OCI-LY7 (cell line): ENCODE measurements around the gene ULBP1.

Source experiments
- EZH2phosphoT487 ChIP-seq: fragments of 200-600 bp; sonication (generic); IDR thresholded peaks from 2 replicates; pipeline ENCODE4 v1.6.1; 2018; ENCODE audit warnings: low read depth, borderline replicate concordance, mild to moderate bottlenecking, mixed run types, antibody characterized with exemption, low read length, moderate library complexity, mixed read lengths
- TF ChIP-seq, protein P1 (sequence below): fragments of 200-600 bp; sonication (generic); conservative IDR thresholded peaks from 2 replicates; pipeline ENCODE4 v1.5.1; 2014; ENCODE audit warnings: mild to moderate bottlenecking, antibody characterized with exemption, low read length, moderate library complexity, mixed read lengths

GRCh38 chr6:149965194-149966020, 1.7 kb downstream of the ULBP1 start:
- TF ChIP-seq, protein P1, sequence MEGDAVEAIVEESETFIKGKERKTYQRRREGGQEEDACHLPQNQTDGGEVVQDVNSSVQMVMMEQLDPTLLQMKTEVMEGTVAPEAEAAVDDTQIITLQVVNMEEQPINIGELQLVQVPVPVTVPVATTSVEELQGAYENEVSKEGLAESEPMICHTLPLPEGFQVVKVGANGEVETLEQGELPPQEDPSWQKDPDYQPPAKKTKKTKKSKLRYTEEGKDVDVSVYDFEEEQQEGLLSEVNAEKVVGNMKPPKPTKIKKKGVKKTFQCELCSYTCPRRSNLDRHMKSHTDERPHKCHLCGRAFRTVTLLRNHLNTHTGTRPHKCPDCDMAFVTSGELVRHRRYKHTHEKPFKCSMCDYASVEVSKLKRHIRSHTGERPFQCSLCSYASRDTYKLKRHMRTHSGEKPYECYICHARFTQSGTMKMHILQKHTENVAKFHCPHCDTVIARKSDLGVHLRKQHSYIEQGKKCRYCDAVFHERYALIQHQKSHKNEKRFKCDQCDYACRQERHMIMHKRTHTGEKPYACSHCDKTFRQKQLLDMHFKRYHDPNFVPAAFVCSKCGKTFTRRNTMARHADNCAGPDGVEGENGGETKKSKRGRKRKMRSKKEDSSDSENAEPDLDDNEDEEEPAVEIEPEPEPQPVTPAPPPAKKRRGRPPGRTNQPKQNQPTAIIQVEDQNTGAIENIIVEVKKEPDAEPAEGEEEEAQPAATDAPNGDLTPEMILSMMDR, result no peak
- no peak for TF ChIP-seq EZH2phosphoT487
